Thymus (tissue), 11 donors: ENCODE measurements around the gene MORC1. TPM values are rescaled to one million over a fixed set of nuclear protein-coding genes. Genes with fewer than 3 reads are reported as not detected.
"Not testable (repeated sequence)": the region's sequence is repeated elsewhere in the genome, so short reads cannot be mapped to it uniquely, and the experiment has no call there.

ENCODE experiments used
- DNase-seq, 9 donors: peaks; one replicate each; pipeline ENCODE4 v3.0.0-alpha.2; 2013; ENCODE audit warnings: low spot score in 9 of 9, low read depth in 6 of 9, missing footprints in 1 of 9
- H3K27ac ChIP-seq, 2 donors: one replicate each; pipeline ENCODE4 v1.5.1; 2013; ENCODE audit warnings: control low read depth in 1 of 2, low read depth in 1 of 2, low read length in 1 of 2, mild to moderate bottlenecking in 1 of 2, moderate library complexity in 1 of 2
- H3K27me3 ChIP-seq, 2 donors: one replicate each; pipeline ENCODE4 v1.5.1; 2013; ENCODE audit warnings: low read length in 1 of 2; ENCODE audit not compliant: control insufficient read depth in 2 of 2, insufficient read depth in 1 of 2
- H3K36me3 ChIP-seq, 2 donors: one replicate each; pipeline ENCODE4 v1.5.1; 2013; ENCODE audit warnings: low read length in 1 of 2, mild to moderate bottlenecking in 1 of 2, moderate library complexity in 1 of 2; ENCODE audit not compliant: control insufficient read depth in 2 of 2, insufficient read depth in 2 of 2
- H3K4me1 ChIP-seq, 2 donors: one replicate each; pipeline ENCODE4 v1.5.1; 2013; ENCODE audit warnings: low read length in 2 of 2; ENCODE audit not compliant: control insufficient read depth in 2 of 2, insufficient read depth in 2 of 2
- H3K4me3 ChIP-seq, 2 donors: one replicate each; pipeline ENCODE4 v1.5.1; 2013; ENCODE audit warnings: low read length in 2 of 2, control low read depth in 1 of 2, mild to moderate bottlenecking in 1 of 2
- H3K9me3 ChIP-seq, 2 donors: one replicate each; pipeline ENCODE4 v1.5.1; 2013; ENCODE audit warnings: low read length in 1 of 2, mild to moderate bottlenecking in 1 of 2; ENCODE audit not compliant: control insufficient read depth in 2 of 2, insufficient read depth in 1 of 2
- WGBS: extraction: QIAGEN DNeasy Blood & Tissue Kit; methylation state at CpG from one replicate; pipeline ENCODE4 v1.1.7; 2013; 5-methylcytosine and 5-hydroxymethylcytosine counted together
- polyA plus RNA-seq: library from polyadenylated mRNA; stranded (reverse); fragments of 200-250 nt; gene quantifications from one replicate; pipeline ENCODE4 v1.2.3, GENCODE V29; 2013
- total RNA-seq: library from RNA; stranded (reverse); fragments of 120-200 nt; gene quantifications from one replicate; pipeline ENCODE4 v1.2.4, GENCODE V29; 2013
- donor health status: healthy.

Gene MORC1
- total and polyA plus RNA-seq, 2 donors: 0.05 to 0.27 TPM

- WGBS: 96% methylated on average over 2 of the region's 2 CpGs
- Histone ChIP-seq H3K4me3 (no peak overlapping the region), H3K9me3 (no peaks in the 10 kb centered on the region), H3K4me1 (no peaks in the 10 kb centered on the region), H3K36me3 (no peaks in the 10 kb centered on the region), H3K27ac (no peak overlapping the region), H3K27me3 (no peaks in the 10 kb centered on the region)
- DNase-seq: no peak
Observed at GRCh38 chr3:109137761-109138160, 19.8 kb upstream of the MORC1 start.

DNA sequence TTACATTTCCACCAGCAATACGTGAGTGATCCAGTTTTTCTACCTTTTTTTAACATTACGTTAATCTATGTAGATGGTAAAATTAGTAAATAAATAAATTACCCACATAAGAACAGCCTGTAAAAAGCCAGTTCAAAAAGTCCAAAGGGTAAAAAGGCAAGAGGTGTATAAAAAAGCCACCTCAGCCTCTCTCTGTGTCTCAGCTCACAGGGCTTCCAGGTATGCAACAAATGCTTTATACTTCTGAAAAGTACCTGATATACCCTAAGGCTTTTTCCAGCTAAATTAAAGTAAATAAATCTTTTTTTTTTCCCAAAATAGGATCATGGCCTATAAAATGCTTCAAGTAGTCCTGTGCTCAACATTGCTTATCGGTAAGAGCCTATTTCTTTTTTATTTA, 18.6 kb upstream of the MORC1 start, which contains the start of gene C3orf85:
C3orf85 (plus strand) TSS at position 197 of the 400 bp plus-strand sequence; CDS start at position 326, 129 bp downstream.
- 96% methylated on average over 3 of the region's 3 CpGs for WGBS
- H3K4me1 ChIP-seq: no peaks in the 10 kb centered on the region

DNA sequence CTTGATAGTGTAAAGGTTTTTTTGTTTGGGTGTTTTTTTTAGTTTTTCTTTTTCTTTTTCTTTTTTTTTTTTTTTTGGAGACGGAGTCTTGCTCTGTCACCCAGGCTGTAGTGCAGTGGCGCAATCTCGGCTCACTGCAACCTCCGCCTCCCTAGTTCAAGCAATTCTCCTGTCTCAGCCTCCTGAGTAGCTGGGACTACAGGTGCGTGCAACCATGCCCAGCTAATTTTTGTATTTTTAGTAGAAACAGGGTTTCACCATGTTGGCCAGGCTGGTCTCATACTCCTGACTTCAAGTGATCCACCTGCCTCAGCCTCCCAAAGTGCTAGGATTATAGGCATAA, 15.5 kb upstream of the MORC1 start:
- H3K27me3 ChIP-seq, H3K36me3 ChIP-seq, DNase-seq, H3K9me3 ChIP-seq, H3K4me3 ChIP-seq, H3K27ac ChIP-seq, H3K4me1 ChIP-seq: not testable (repeated sequence)
- 97% methylated on average over 5 of the region's 5 CpGs for WGBS

More for the DNA sequence above, 18.6 kb upstream of the MORC1 start, which contains the start of gene C3orf85:
- H3K27ac ChIP-seq: no peak within 1 kb of the TSS
- H3K36me3 ChIP-seq: no peaks in the 10 kb centered on the region
- no peaks in the 10 kb centered on the region for H3K27me3 ChIP-seq
- no peak within 1 kb of the TSS for H3K4me3 ChIP-seq
- DNase-seq: no peak
- H3K9me3 ChIP-seq: no peaks in the 10 kb centered on the region

- Histone ChIP-seq H3K4me3 (no peak overlapping the region), H3K9me3 (no peaks in the 10 kb centered on the region), H3K36me3 (no peaks in the 10 kb centered on the region), H3K4me1 (no peaks in the 10 kb centered on the region), H3K27me3 (no peaks in the 10 kb centered on the region), H3K27ac (no peak overlapping the region)
- 96% methylated on average over 5 of the region's 5 CpGs for WGBS
- no peak for DNase-seq
Observed at GRCh38 chr3:109132801-109133473, 15.0 kb upstream of the MORC1 start.

DNA sequence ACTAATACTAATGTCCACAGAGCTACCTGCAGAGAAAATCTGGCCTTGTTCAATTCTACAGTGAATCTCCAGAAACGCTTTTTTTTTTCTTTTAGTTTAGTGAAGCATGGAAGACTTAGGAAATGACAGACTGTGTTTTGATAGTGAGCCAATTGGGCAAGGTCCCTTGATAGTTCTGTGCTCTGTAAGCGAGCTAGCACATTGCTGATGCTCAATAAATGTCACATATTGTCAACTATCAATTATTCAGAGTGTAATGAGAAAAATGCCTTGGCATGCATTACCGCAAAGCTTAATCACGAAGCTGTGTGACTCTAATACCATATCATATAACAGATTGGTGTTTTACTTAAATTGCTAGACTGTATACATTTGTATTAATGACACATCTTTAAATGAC, 13.3 kb upstream of the MORC1 start:
- DNase-seq: no peak
- no peak overlapping the region for H3K27ac ChIP-seq
- no peaks in the 10 kb centered on the region for H3K36me3 ChIP-seq
- no peaks in the 10 kb centered on the region for H3K9me3 ChIP-seq
- H3K4me3 ChIP-seq: no peak overlapping the region
- WGBS: 96% methylated on average over 4 of the region's 4 CpGs
- no peaks in the 10 kb centered on the region for H3K4me1 ChIP-seq
- no peaks in the 10 kb centered on the region for H3K27me3 ChIP-seq

DNA sequence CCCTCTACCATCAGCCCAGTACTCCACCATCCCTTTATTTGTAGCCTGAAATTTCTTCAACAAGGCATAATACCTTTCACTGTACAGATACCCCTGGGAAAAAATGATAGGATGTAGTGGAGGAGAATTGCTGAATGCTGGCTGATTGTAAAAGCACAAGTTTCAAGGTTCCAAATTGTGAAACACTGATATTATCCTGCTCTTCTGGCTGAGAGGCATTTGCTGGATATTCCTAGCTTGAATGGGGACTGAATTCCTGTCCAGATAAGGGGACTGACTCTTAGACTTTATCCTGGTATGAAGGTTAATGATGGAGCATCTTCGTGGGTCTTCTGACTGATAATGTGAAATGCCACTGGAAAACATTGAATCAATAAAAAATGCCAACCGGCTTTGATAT, 9.6 kb upstream of the MORC1 start:
- H3K27me3 ChIP-seq: no peaks in the 10 kb centered on the region
- WGBS: 95% methylated on average over 2 of the region's 2 CpGs

GRCh38 chr3:109125902-109126301, 8.0 kb upstream of the MORC1 start:
- no peaks in the 10 kb centered on the region for H3K4me1 ChIP-seq
- H3K9me3 ChIP-seq: no peaks in the 10 kb centered on the region
- no peaks in the 10 kb centered on the region for H3K27me3 ChIP-seq
- no peaks in the 10 kb centered on the region for H3K36me3 ChIP-seq
- no peak overlapping the region for H3K27ac ChIP-seq
- no peak for DNase-seq
- H3K4me3 ChIP-seq: no peak overlapping the region

More for the DNA sequence above, 9.6 kb upstream of the MORC1 start:
- H3K27ac ChIP-seq: no peak overlapping the region
- no peak overlapping the region for H3K4me3 ChIP-seq
- no peak for DNase-seq
- H3K4me1 ChIP-seq: no peaks in the 10 kb centered on the region
- H3K9me3 ChIP-seq: no peaks in the 10 kb centered on the region
- no peaks in the 10 kb centered on the region for H3K36me3 ChIP-seq

GRCh38 chr3:109122690-109123089, 4.8 kb upstream of the MORC1 start:
- Histone ChIP-seq H3K27ac (no peak overlapping the region), H3K27me3 (no peaks in the 10 kb centered on the region), H3K36me3 (no peaks in the 10 kb centered on the region), H3K9me3 (no peaks in the 10 kb centered on the region), H3K4me3 (no peak overlapping the region), H3K4me1 (no peaks in the 10 kb centered on the region)
- peak in 1 of 9 donors; percentile 4 for DNase-seq

DNA sequence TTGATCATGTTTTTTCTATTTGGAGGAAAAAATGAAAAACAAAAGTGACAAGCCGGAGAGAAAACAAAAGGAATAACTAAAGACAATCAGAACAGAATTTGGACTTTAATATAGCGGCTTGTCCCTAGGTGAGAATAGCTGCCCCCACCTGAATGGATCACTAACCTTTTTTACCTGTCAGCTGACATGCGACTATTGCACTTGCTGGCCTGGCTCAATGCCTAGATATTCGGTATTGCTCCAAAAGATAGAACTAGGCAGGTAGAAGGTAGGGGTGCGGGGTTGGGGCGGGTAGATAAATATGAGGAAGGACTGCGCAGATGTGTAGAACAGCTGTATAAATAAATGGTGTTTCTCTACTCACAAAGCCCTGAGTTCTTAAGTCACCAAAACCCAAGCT, 650 bp upstream of the MORC1 start:
- no peak overlapping the region for H3K4me3 ChIP-seq
- H3K36me3 ChIP-seq: no peaks in the 10 kb centered on the region
- 97% methylated on average over 7 of the region's 7 CpGs for WGBS
- no peaks in the 10 kb centered on the region for H3K4me1 ChIP-seq
- DNase-seq: no peak
- H3K27me3 ChIP-seq: no peaks in the 10 kb centered on the region
- no peak overlapping the region for H3K27ac ChIP-seq
- H3K9me3 ChIP-seq: no peaks in the 10 kb centered on the region
